ENCODE results near the gene RASD1. TPM values are rescaled to one million over a fixed set of nuclear protein-coding genes. Genes with fewer than 3 reads are reported as not detected.

The RASD1 gene
- total and polyA plus RNA-seq, 2 experiments from 2014 or later = 3.6 to 3.7 TPM

- no peaks in the 10 kb centered on the region for H3K4me1 Mint-ChIP-seq
- no peak overlapping the region for H3K27ac ChIP-seq (ENCODE audit: low read depth)
- no peak overlapping the region for H2AFZ ChIP-seq
- H3K27ac Mint-ChIP-seq = no peak overlapping the region
- H3K4me2 ChIP-seq = no peak overlapping the region
- no peaks in the 10 kb centered on the region for H3K27me3 ChIP-seq (ENCODE audit: insufficient read depth)
- peaks cover 13% of the 10 kb centered on the region for H3K9me3 Mint-ChIP-seq
- peaks cover 5% of the 10 kb centered on the region; the same call in 2 of the 3 replicates for H3K36me3 Mint-ChIP-seq (ENCODE audit: low read depth)
- ATAC-seq (no peak), DNase-seq (ENCODE audit: low spot score) (no peak)
- H3K36me3 ChIP-seq (ENCODE audit: insufficient read depth) = no peaks in the 10 kb centered on the region
- no peaks in the 10 kb centered on the region for H3K79me2 ChIP-seq (replicated peaks; ENCODE audit: insufficient read depth)
- H3K4me1 ChIP-seq (ENCODE audit: insufficient read depth) = no peaks in the 10 kb centered on the region
- H3K4me3 ChIP-seq = no peak overlapping the region
- no peaks in the 10 kb centered on the region for H3F3A ChIP-seq (replicated peaks; ENCODE audit: low read depth)
- TF ChIP-seq CTCF (conservative IDR thresholded peaks at IDR 0.05; ENCODE audit: low read depth in 2 of 2) (no peak), CREB1 (CRISPR knock-in tag; IDR thresholded peaks at IDR 0.05; ENCODE audit: low read depth) (no peak), EZH2phosphoT487 (IDR thresholded peaks at IDR 0.05; ENCODE audit: unreplicated experiment) (no peak), EZH2 (IDR thresholded peaks at IDR 0.05; ENCODE audit: low read depth, unreplicated experiment) (no peak), STAT1 (IDR thresholded peaks at IDR 0.05; ENCODE audit: unreplicated experiment) (no peak), NANOG (IDR thresholded peaks at IDR 0.05; ENCODE audit: borderline replicate concordance) (no peak), JUNB (IDR thresholded peaks at IDR 0.05; ENCODE audit: unreplicated experiment) (no peak), ETS1 (IDR thresholded peaks at IDR 0.05) (no peak), ZNF331 (CRISPR knock-in tag; IDR thresholded peaks at IDR 0.05; ENCODE audit: low read depth) (no peak), ZNF114 (CRISPR knock-in tag; IDR thresholded peaks at IDR 0.05) (no peak)
- H3K4me3 Mint-ChIP-seq = no peak overlapping the region
- H4K20me1 ChIP-seq (replicated peaks; ENCODE audit: insufficient read depth) = no peaks in the 10 kb centered on the region
- H3K27me3 Mint-ChIP-seq (ENCODE audit: insufficient read depth, low read depth, poor library complexity) = no peaks in the 10 kb centered on the region
- 0 out of 2 replicates have a peak, but pooled peaks cover 3% of the 10 kb centered on the region for H3K9me2 ChIP-seq (ENCODE audit: insufficient read depth)
Measured at GRCh38 chr17:17457680-17458079, 38.5 kb downstream of the RASD1 start.

GRCh38 chr17:17456251-17456650 lies 39.9 kb downstream of the RASD1 start:
- Mint-ChIP-seq H3K4me1 (no peaks in the 10 kb centered on the region), H3K27ac (no peak overlapping the region), H3K36me3 (ENCODE audit: low read depth) (peaks cover 5% of the 10 kb centered on the region; the same call in 2 of the 3 replicates), H3K27me3 (ENCODE audit: insufficient read depth, low read depth, poor library complexity) (no peaks in the 10 kb centered on the region), H3K4me3 (no peak overlapping the region), H3K9me3 (peaks cover 13% of the 10 kb centered on the region)
- H3K27me3 ChIP-seq (ENCODE audit: insufficient read depth) = no peaks in the 10 kb centered on the region
- no peak overlapping the region for H2AFZ ChIP-seq
- H3K4me2 ChIP-seq = no peak overlapping the region
- H3K27ac ChIP-seq (ENCODE audit: low read depth) = no peak overlapping the region
- no peaks in the 10 kb centered on the region for H3K79me2 ChIP-seq (replicated peaks; ENCODE audit: insufficient read depth)
- no peaks in the 10 kb centered on the region for H3K4me1 ChIP-seq (ENCODE audit: insufficient read depth)
- 0 out of 2 replicates have a peak, but pooled peaks cover 3% of the 10 kb centered on the region for H3K9me2 ChIP-seq (ENCODE audit: insufficient read depth)
- ATAC-seq (no peak), DNase-seq (ENCODE audit: low spot score) (no peak)
- no peaks in the 10 kb centered on the region for H3K36me3 ChIP-seq (ENCODE audit: insufficient read depth)
- H3F3A ChIP-seq (replicated peaks; ENCODE audit: low read depth) = no peaks in the 10 kb centered on the region
- no peak overlapping the region for H3K4me3 ChIP-seq
- H4K20me1 ChIP-seq (replicated peaks; ENCODE audit: insufficient read depth) = no peaks in the 10 kb centered on the region
- no peak for TF ChIP-seq ZNF114 (CRISPR knock-in tag; IDR thresholded peaks at IDR 0.05)
- TF ChIP-seq ZNF462 (CRISPR knock-in tag; IDR thresholded peaks at IDR 0.05) = no peak
- no peak for TF ChIP-seq ETS1 (IDR thresholded peaks at IDR 0.05)
- TF ChIP-seq CREB1 (CRISPR knock-in tag; IDR thresholded peaks at IDR 0.05; ENCODE audit: low read depth) = no peak
- no peak for TF ChIP-seq NANOG (IDR thresholded peaks at IDR 0.05; ENCODE audit: borderline replicate concordance)
